Endodermal cell (in vitro differentiated cells): ENCODE measurements around the gene CCDC24. TPM values are rescaled to one million over a fixed set of nuclear protein-coding genes. Genes with fewer than 3 reads are reported as not detected.

Experiments used
- DNase-seq: peaks from one replicate; pipeline ENCODE4 v3.0.0-alpha.2; 2017
- H3K27ac ChIP-seq: 2 replicates; pipeline ENCODE4 v1.5.1; 2013; ENCODE audit warnings: mild to moderate bottlenecking, low read depth, low read length, moderate library complexity
- H3K27me3 ChIP-seq: 2 replicates; pipeline ENCODE4 v1.6.1; 2013; ENCODE audit warnings: mild to moderate bottlenecking, low read length, moderate library complexity; ENCODE audit not compliant: insufficient read depth, control insufficient read depth, poor library complexity, severe bottlenecking
- H3K36me3 ChIP-seq: 2 replicates; pipeline ENCODE4 v1.7.0; 2013; ENCODE audit warnings: mild to moderate bottlenecking, low read length, moderate library complexity; ENCODE audit not compliant: control insufficient read depth, insufficient read depth
- H3K4me1 ChIP-seq: one replicate; pipeline ENCODE4 v1.7.0; 2013; ENCODE audit warnings: low read length; ENCODE audit not compliant: control insufficient read depth, insufficient read depth
- H3K4me3 ChIP-seq: 2 replicates; pipeline ENCODE4 v1.5.1; 2013; ENCODE audit warnings: mild to moderate bottlenecking, low read length, moderate library complexity
- H3K9ac ChIP-seq: 2 replicates; pipeline ENCODE4 v1.6.1; 2013; ENCODE audit warnings: mild to moderate bottlenecking, low read length, moderate library complexity; ENCODE audit not compliant: poor library complexity, severe bottlenecking; ENCODE audit errors: extremely low read depth
- H3K9me3 ChIP-seq: 2 replicates; pipeline ENCODE4 v1.6.1; 2013; ENCODE audit warnings: mild to moderate bottlenecking, low read length, moderate library complexity; ENCODE audit not compliant: control insufficient read depth
- H3K27ac Mint-ChIP-seq: 2 replicates; pipeline ENCODE4 v1.8.0; 2020; ENCODE audit warnings: mixed read lengths
- H3K27me3 Mint-ChIP-seq: 2 replicates; pipeline ENCODE4 v1.8.0; 2021; ENCODE audit warnings: mild to moderate bottlenecking, mixed read lengths; ENCODE audit not compliant: insufficient read depth
- H3K36me3 Mint-ChIP-seq: 2 replicates; pipeline ENCODE4 v1.8.0; 2020; ENCODE audit warnings: low read depth, mixed read lengths
- H3K4me1 Mint-ChIP-seq: 2 replicates; pipeline ENCODE4 v1.8.0; 2020; ENCODE audit warnings: mixed read lengths
- H3K4me3 Mint-ChIP-seq: 2 replicates; pipeline ENCODE4 v1.8.0; 2020; ENCODE audit warnings: mild to moderate bottlenecking, moderate library complexity, mixed read lengths
- H3K9me3 Mint-ChIP-seq: 2 replicates; pipeline ENCODE4 v1.8.0; 2020; ENCODE audit warnings: mild to moderate bottlenecking, mixed read lengths
- WGBS, 2 experiments: methylation state at CpG; one replicate each; pipeline versions ENCODE4 v1.1.5 to v1.1.7; 2013; ENCODE audit warnings: missing lambda C conversion rate in 2 of 2, mixed read lengths in 1 of 2; ENCODE audit not compliant: insufficient coverage in 1 of 2, insufficient read length in 1 of 2; 5-methylcytosine and 5-hydroxymethylcytosine counted together
- total RNA-seq, 2 donors: library from RNA; stranded (reverse); fragmentation: NEBNext Ultra II Directional in 1 of 2; extraction: Animal tissue kit (Norgen Biotek cat#: 25700) in 1 of 2; gene quantifications; 2 replicates in 1 of 2; 3 replicates in 1 of 2; pipeline ENCODE4 v1.2.1, GENCODE V29; 2021
- TF ChIP-seq, protein P1 (sequence below): fragments of 200-600 bp; sonication (generic); conservative IDR thresholded peaks from 2 replicates; pipeline ENCODE4 v1.5.0; 2021; ENCODE audit warnings: antibody characterized with exemption, mild to moderate bottlenecking

The CCDC24 gene
- total RNA-seq, 2 donors from 2014 or later, result 26.6 to 31.1 TPM

DNA sequence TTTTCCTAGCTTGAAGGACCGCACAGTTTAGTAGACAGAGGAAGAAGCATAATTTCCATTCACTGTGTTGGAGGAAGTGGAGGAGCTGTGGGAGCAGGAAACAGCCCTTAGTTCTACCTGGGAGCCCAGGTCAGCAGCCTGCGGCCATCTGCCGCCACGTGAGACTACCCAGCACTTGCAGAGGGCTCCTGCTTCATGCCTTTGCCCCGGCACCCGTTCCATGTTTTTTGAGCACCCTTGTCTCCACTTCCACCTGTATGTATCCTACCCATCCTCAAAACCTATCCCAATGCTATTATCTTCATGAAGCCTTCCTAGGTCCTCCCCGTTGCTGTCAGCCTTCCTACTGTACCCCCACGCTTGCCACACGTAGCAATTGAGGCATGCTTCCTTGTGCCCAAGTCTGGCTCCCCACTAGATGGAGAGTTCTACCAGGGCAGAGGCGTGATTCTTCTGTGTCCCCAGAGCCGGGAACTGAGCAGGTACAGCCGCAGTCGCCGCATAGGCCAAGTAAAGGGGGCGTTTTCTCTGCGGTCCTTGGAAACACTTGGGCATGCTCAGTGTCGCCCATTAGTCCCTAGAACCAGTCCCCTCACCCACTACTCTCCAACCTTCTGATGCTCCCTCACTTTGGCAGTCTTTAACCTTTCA, 38.0 kb downstream of the CCDC24 start:
- H3K27ac ChIP-seq, result peak overlapping the region; percentile 93
- peak overlapping the region; percentile 78 for H3K4me3 Mint-ChIP-seq
- H3K9ac ChIP-seq, result peak overlapping the region; percentile 64
- no peaks in the 10 kb centered on the region for H3K9me3 Mint-ChIP-seq
- no peaks in the 10 kb centered on the region for H3K27me3 ChIP-seq
- DNase-seq, result no peak
- no peaks in the 10 kb centered on the region for H3K36me3 ChIP-seq
- peaks cover 8% of the 10 kb centered on the region for H3K27me3 Mint-ChIP-seq
- no peaks in the 10 kb centered on the region for H3K9me3 ChIP-seq
- peak overlapping the region; percentile 86 for H3K27ac Mint-ChIP-seq
- peaks cover 7% of the 10 kb centered on the region for H3K4me1 ChIP-seq
- peak overlapping the region; percentile 93 for H3K4me3 ChIP-seq
- 44 to 50% methylated on average over 13 to 17 of the region's 17 CpGs for WGBS, 2 experiments
- TF ChIP-seq, protein P1, sequence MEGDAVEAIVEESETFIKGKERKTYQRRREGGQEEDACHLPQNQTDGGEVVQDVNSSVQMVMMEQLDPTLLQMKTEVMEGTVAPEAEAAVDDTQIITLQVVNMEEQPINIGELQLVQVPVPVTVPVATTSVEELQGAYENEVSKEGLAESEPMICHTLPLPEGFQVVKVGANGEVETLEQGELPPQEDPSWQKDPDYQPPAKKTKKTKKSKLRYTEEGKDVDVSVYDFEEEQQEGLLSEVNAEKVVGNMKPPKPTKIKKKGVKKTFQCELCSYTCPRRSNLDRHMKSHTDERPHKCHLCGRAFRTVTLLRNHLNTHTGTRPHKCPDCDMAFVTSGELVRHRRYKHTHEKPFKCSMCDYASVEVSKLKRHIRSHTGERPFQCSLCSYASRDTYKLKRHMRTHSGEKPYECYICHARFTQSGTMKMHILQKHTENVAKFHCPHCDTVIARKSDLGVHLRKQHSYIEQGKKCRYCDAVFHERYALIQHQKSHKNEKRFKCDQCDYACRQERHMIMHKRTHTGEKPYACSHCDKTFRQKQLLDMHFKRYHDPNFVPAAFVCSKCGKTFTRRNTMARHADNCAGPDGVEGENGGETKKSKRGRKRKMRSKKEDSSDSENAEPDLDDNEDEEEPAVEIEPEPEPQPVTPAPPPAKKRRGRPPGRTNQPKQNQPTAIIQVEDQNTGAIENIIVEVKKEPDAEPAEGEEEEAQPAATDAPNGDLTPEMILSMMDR, result no peak
- H3K4me1 Mint-ChIP-seq, result peaks cover 26% of the 10 kb centered on the region
- no peaks in the 10 kb centered on the region for H3K36me3 Mint-ChIP-seq

DNA sequence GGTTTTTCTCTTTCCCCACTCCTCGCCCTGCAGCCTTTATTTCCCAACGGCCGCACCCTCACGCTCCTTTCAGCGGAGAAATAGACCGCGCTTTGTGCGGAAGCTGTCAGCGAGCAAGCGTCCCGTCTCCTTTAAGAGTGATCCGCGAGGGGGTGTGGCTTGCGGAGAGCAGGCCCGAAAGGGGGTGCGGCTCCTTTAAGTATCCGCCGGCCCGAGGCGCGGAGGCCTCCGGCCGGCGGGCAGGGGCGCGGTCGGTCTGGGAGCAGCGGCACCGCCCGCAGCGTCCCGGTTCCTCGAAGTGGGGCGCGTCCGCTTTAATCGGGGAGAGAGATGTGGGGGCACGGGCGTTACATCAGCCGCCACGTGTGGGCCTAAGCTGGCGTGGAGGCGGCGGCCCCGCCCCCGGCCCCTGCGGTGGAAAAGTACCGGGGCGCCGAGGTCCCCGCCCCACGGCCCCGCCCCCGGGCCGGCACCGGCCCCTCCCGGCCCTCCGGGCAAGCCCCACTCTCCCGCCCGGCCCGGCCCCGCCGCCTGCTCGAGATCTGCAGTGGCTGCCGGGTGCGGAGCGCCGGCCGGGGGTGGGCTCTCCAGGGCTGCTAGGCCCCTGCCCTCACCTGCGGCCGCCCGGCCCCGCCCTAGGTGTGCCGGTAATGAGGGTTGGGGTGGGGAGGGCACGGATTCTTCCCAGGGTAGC, 38.7 kb downstream of the CCDC24 start:
- Mint-ChIP-seq H3K4me1 (peaks cover 26% of the 10 kb centered on the region), H3K27me3 (peaks cover 8% of the 10 kb centered on the region), H3K9me3 (no peaks in the 10 kb centered on the region), H3K27ac (peak overlapping the region; percentile 86), H3K36me3 (no peaks in the 10 kb centered on the region), H3K4me3 (peak overlapping the region; percentile 78)
- TF ChIP-seq, protein P1, result no peak
- H3K9ac ChIP-seq, result peak overlapping the region; percentile 64
- H3K27me3 ChIP-seq, result no peaks in the 10 kb centered on the region
- WGBS, 2 experiments, result 0 to 1% methylated on average over 9 to 75 of the region's 75 CpGs
- H3K36me3 ChIP-seq, result no peaks in the 10 kb centered on the region
- no peaks in the 10 kb centered on the region for H3K9me3 ChIP-seq
- H3K4me1 ChIP-seq, result peaks cover 7% of the 10 kb centered on the region
- H3K27ac ChIP-seq, result peak overlapping the region; percentile 93
- peak overlapping the region; percentile 93 for H3K4me3 ChIP-seq
- DNase-seq, result peak; percentile 95

DNA sequence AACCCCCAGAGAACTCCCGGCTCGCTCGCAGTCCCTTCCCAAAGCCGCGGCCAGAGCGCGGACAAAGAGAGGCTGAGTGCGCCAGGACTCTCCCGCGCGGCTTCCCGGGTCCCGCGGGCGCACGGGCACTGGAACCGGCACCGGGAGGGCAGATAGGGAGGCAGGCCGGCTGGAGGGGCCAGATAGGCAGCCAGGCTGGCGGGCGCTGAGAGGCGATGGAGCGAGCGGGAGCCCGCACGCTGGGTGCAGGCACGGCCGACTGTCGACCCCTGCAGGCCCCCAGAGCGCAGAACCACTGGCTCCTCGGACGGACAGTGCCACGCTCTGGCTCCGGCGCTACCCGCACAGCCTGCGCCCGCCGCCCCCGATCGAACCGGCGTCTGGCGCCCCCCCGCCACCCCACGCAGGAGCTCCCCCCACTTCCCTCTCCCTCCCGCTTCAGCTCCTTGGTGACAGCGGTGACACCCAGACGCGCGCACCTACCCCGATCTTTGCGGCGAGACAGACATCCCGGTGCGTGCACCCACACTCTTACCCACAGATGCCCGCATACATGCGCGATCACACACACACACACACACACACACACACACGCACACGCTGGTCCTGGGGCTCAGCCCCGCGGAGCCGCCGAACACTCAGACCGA, 39.3 kb downstream of the CCDC24 start:
- TF ChIP-seq, protein P1, result peak; percentile 64
- Histone ChIP-seq H3K9me3 (no peaks in the 10 kb centered on the region), H3K4me3 (peak overlapping the region; percentile 93), H3K9ac (peak overlapping the region; percentile 64), H3K27ac (peak overlapping the region; percentile 93), H3K4me1 (peaks cover 7% of the 10 kb centered on the region), H3K36me3 (no peaks in the 10 kb centered on the region), H3K27me3 (no peaks in the 10 kb centered on the region)
- H3K4me1 Mint-ChIP-seq, result peaks cover 24% of the 10 kb centered on the region
- 0 to 1% methylated on average over 17 to 66 of the region's 66 CpGs for WGBS, 2 experiments
- DNase-seq, result peak; percentile 90
- no peaks in the 10 kb centered on the region for H3K36me3 Mint-ChIP-seq
- peak overlapping the region; percentile 90 for H3K27ac Mint-ChIP-seq
- H3K4me3 Mint-ChIP-seq, result peak overlapping the region; percentile 78
- no peaks in the 10 kb centered on the region for H3K9me3 Mint-ChIP-seq
- H3K27me3 Mint-ChIP-seq, result peaks cover 8% of the 10 kb centered on the region
